Memory B cell (primary cell): ENCODE data around the gene GPX4.

Experiments
- ATAC-seq: fragments of 150-1000 bp; cut with Tn5 transposase; 2 replicates; pipeline ENCODE4 v1.10.0; 2021; ENCODE audit warnings: low read depth, mild to moderate bottlenecking, moderate library complexity
- DNase-seq, 2 donors: peaks; one replicate each; pipeline ENCODE4 v3.0.0; 2022; ENCODE audit warnings: low spot score in 2 of 2
- H3K27ac Mint-ChIP-seq: one replicate; pipeline ENCODE4 v1.8.0; 2022; ENCODE audit warnings: mild to moderate bottlenecking, moderate library complexity, mixed read lengths
- H3K27me3 Mint-ChIP-seq: one replicate; pipeline ENCODE4 v1.8.0; 2022; ENCODE audit warnings: mixed read lengths
- H3K36me3 Mint-ChIP-seq: one replicate; pipeline ENCODE4 v1.8.0; 2022; ENCODE audit warnings: mild to moderate bottlenecking, mixed read lengths
- H3K4me1 Mint-ChIP-seq: one replicate; pipeline ENCODE4 v1.8.0; 2022; ENCODE audit warnings: mixed read lengths
- H3K4me3 Mint-ChIP-seq: one replicate; pipeline ENCODE4 v1.8.0; 2022; ENCODE audit warnings: mild to moderate bottlenecking, moderate library complexity, mixed read lengths
- H3K9me3 Mint-ChIP-seq: one replicate; pipeline ENCODE4 v1.8.0; 2022; ENCODE audit warnings: mixed read lengths

The GPX4 gene

GRCh38 chr19:1103708-1104310 is at the start of gene GPX4:
TSS of gene GPX4 (plus strand) at chr19:1103994. CDS start at chr19:1104044, 50 bp downstream.
- peak within 1 kb of the TSS; percentile 78 for H3K4me3 Mint-ChIP-seq
- peak within 1 kb of the TSS; percentile 85 for H3K27ac Mint-ChIP-seq
- ATAC-seq = peak; percentile 80
- peak; percentile 88 to 94 for DNase-seq
- H3K27me3 Mint-ChIP-seq = no peaks in the 10 kb centered on the region
- H3K9me3 Mint-ChIP-seq = no peaks in the 10 kb centered on the region
- H3K4me1 Mint-ChIP-seq = peaks cover 10% of the 10 kb centered on the region
- peaks cover 1% of the 10 kb centered on the region for H3K36me3 Mint-ChIP-seq

- no peak for DNase-seq
- H3K4me3 Mint-ChIP-seq = no peak overlapping the region
- peaks cover 23% of the 10 kb centered on the region for H3K4me1 Mint-ChIP-seq
- H3K36me3 Mint-ChIP-seq = peaks cover 23% of the 10 kb centered on the region
- H3K27ac Mint-ChIP-seq = no peak overlapping the region
- H3K27me3 Mint-ChIP-seq = no peaks in the 10 kb centered on the region
- H3K9me3 Mint-ChIP-seq = no peaks in the 10 kb centered on the region
- ATAC-seq = no peak
These were observed 49.4 kb upstream of the GPX4 start for GRCh38 chr19:1054102-1055027.

- H3K36me3 Mint-ChIP-seq = peaks cover 26% of the 10 kb centered on the region
These were observed 48.8 kb upstream of the GPX4 start for GRCh38 chr19:1055028-1055425.

GRCh38 chr19:1055886-1056620 is 47.7 kb upstream of the GPX4 start:
- DNase-seq (no peak), ATAC-seq (no peak)
- Mint-ChIP-seq H3K4me3 (no peak overlapping the region), H3K27me3 (no peaks in the 10 kb centered on the region), H3K9me3 (no peaks in the 10 kb centered on the region), H3K36me3 (peaks cover 26% of the 10 kb centered on the region), H3K27ac (no peak overlapping the region), H3K4me1 (peaks cover 23% of the 10 kb centered on the region)

More at GRCh38 chr19:1055028-1055425, 48.8 kb upstream of the GPX4 start:
- Mint-ChIP-seq H3K4me3 (no peak overlapping the region), H3K9me3 (no peaks in the 10 kb centered on the region), H3K27ac (no peak overlapping the region), H3K4me1 (peaks cover 23% of the 10 kb centered on the region), H3K27me3 (no peaks in the 10 kb centered on the region)
- ATAC-seq (no peak), DNase-seq (no peak)

GRCh38 chr19:1057176-1057855 is 46.5 kb upstream of the GPX4 start:
- Mint-ChIP-seq H3K4me3 (no peak overlapping the region), H3K27ac (peak overlapping the region; percentile 35), H3K36me3 (peaks cover 29% of the 10 kb centered on the region), H3K9me3 (no peaks in the 10 kb centered on the region), H3K4me1 (peaks cover 24% of the 10 kb centered on the region), H3K27me3 (no peaks in the 10 kb centered on the region)
- DNase-seq = no peak
- peak; percentile 73 for ATAC-seq

- Mint-ChIP-seq H3K27me3 (no peaks in the 10 kb centered on the region), H3K4me1 (peaks cover 28% of the 10 kb centered on the region), H3K36me3 (peaks cover 34% of the 10 kb centered on the region), H3K27ac (no peak overlapping the region), H3K4me3 (peak overlapping the region; percentile 24), H3K9me3 (no peaks in the 10 kb centered on the region)
- peak; percentile 60 for ATAC-seq
- no peak for DNase-seq
These were observed 45.7 kb upstream of the GPX4 start for GRCh38 chr19:1058112-1058511.

GRCh38 chr19:1060689-1061088 is 43.1 kb upstream of the GPX4 start:
- Mint-ChIP-seq H3K27ac (no peak overlapping the region), H3K9me3 (no peaks in the 10 kb centered on the region), H3K4me1 (peaks cover 50% of the 10 kb centered on the region), H3K27me3 (no peaks in the 10 kb centered on the region), H3K36me3 (peaks cover 30% of the 10 kb centered on the region), H3K4me3 (no peak overlapping the region)
- ATAC-seq (no peak), DNase-seq (no peak)

- DNase-seq (no peak), ATAC-seq (no peak)
- H3K27ac Mint-ChIP-seq = no peak overlapping the region
- no peak overlapping the region for H3K4me3 Mint-ChIP-seq
- no peaks in the 10 kb centered on the region for H3K27me3 Mint-ChIP-seq
- peaks cover 21% of the 10 kb centered on the region for H3K36me3 Mint-ChIP-seq
- no peaks in the 10 kb centered on the region for H3K9me3 Mint-ChIP-seq
- H3K4me1 Mint-ChIP-seq = peaks cover 47% of the 10 kb centered on the region
These were observed 41.8 kb upstream of the GPX4 start for GRCh38 chr19:1061987-1062386.

- no peak overlapping the region for H3K27ac Mint-ChIP-seq
- peaks cover 18% of the 10 kb centered on the region for H3K36me3 Mint-ChIP-seq
- H3K27me3 Mint-ChIP-seq = no peaks in the 10 kb centered on the region
- peaks cover 43% of the 10 kb centered on the region for H3K4me1 Mint-ChIP-seq
- no peaks in the 10 kb centered on the region for H3K9me3 Mint-ChIP-seq
- H3K4me3 Mint-ChIP-seq = no peak overlapping the region
- ATAC-seq (no peak), DNase-seq (no peak)
These were observed 41.3 kb upstream of the GPX4 start for GRCh38 chr19:1062387-1063029.

GRCh38 chr19:1063030-1063908 is 40.5 kb upstream of the GPX4 start:
- no peaks in the 10 kb centered on the region for H3K9me3 Mint-ChIP-seq
- H3K4me3 Mint-ChIP-seq = peak overlapping the region; percentile 39
- H3K27me3 Mint-ChIP-seq = no peaks in the 10 kb centered on the region
- H3K27ac Mint-ChIP-seq = no peak overlapping the region
- DNase-seq (peak in 1 of 2 donors; percentile 63), ATAC-seq (peak; percentile 1)
- H3K4me1 Mint-ChIP-seq = peaks cover 36% of the 10 kb centered on the region
- H3K36me3 Mint-ChIP-seq = peaks cover 17% of the 10 kb centered on the region

- no peaks in the 10 kb centered on the region for H3K27me3 Mint-ChIP-seq
- H3K36me3 Mint-ChIP-seq = peaks cover 21% of the 10 kb centered on the region
These were observed 39.7 kb upstream of the GPX4 start for GRCh38 chr19:1063909-1064660.

More at GRCh38 chr19:1063909-1064660, 39.7 kb upstream of the GPX4 start:
- no peak for ATAC-seq
- Mint-ChIP-seq H3K4me1 (peaks cover 39% of the 10 kb centered on the region), H3K9me3 (no peaks in the 10 kb centered on the region), H3K4me3 (peak overlapping the region; percentile 47), H3K27ac (no peak overlapping the region)
- DNase-seq = no peak
